Fibroblast of lung (primary cell): ENCODE results near the gene CDYL. TPM values are rescaled to one million over a fixed set of nuclear protein-coding genes. Genes with fewer than 3 reads are reported as not detected.

Source experiments
- DNase-seq, 2 donors: peaks; one replicate each; pipeline versions ENCODE4 v3.0.0 to v3.0.0-alpha.2; 2010; ENCODE audit warnings: low read depth in 2 of 2
- H2AFZ ChIP-seq: 2 replicates; pipeline ENCODE4 v1.5.1; 2012; ENCODE audit warnings: low read length, control low read depth, inconsistent platforms
- H3K27ac ChIP-seq: 2 replicates; pipeline ENCODE4 v1.5.1; 2011; ENCODE audit warnings: low read length, control low read depth; ENCODE audit not compliant: insufficient read depth
- H3K27me3 ChIP-seq: 2 replicates; pipeline ENCODE4 v1.5.1; 2011; ENCODE audit warnings: mild to moderate bottlenecking, low read length; ENCODE audit not compliant: control insufficient read depth, insufficient read depth
- H3K36me3 ChIP-seq: 2 replicates; pipeline ENCODE4 v1.5.1; 2011; ENCODE audit warnings: low read length; ENCODE audit not compliant: control insufficient read depth, insufficient read depth
- H3K4me1 ChIP-seq: 2 replicates; pipeline ENCODE4 v1.5.1; 2011; ENCODE audit warnings: low read length; ENCODE audit not compliant: control insufficient read depth, insufficient read depth; ENCODE audit errors: extremely low read depth
- H3K4me2 ChIP-seq: 2 replicates; pipeline ENCODE4 v1.5.1; 2011; ENCODE audit warnings: low read length, control low read depth; ENCODE audit not compliant: insufficient read depth; ENCODE audit errors: extremely low read depth
- H3K4me3 ChIP-seq, 4 experiments: fragments of 200-600 bp in 1 of 4; sonication (generic) in 1 of 4; replicated peaks in 1 of 4; 2 replicates each; pipeline ENCODE4 v1.5.1; 2011 to 2016; ENCODE audit warnings: low read length in 4 of 4, low read depth in 3 of 4, mild to moderate bottlenecking in 3 of 4, control low read depth in 2 of 4, inconsistent platforms in 1 of 4, mixed read lengths in 1 of 4; ENCODE audit not compliant: insufficient read depth in 1 of 4; ENCODE audit errors: control extremely low read depth in 1 of 4
- H3K79me2 ChIP-seq: 2 replicates; pipeline ENCODE4 v1.5.1; 2012; ENCODE audit warnings: mild to moderate bottlenecking, low read length, inconsistent platforms; ENCODE audit not compliant: control insufficient read depth, insufficient read depth
- H3K9ac ChIP-seq: 2 replicates; pipeline ENCODE4 v1.5.1; 2011; ENCODE audit warnings: mild to moderate bottlenecking, low read length, control low read depth; ENCODE audit not compliant: insufficient read depth
- H3K9me3 ChIP-seq: 2 replicates; pipeline ENCODE4 v1.5.1; 2012; ENCODE audit warnings: low read depth, low read length; ENCODE audit not compliant: control insufficient read depth, insufficient read depth
- H4K20me1 ChIP-seq: 2 replicates; pipeline ENCODE4 v1.5.1; 2011; ENCODE audit warnings: low read length; ENCODE audit not compliant: control insufficient read depth, insufficient read depth; ENCODE audit errors: extremely low read depth
- EZH2 ChIP-seq: IDR thresholded peaks from 2 replicates; pipeline ENCODE4 v1.5.1; 2012; ENCODE audit warnings: low read length, control low read depth, mild to moderate bottlenecking; ENCODE audit errors: missing control alignments
- polyA plus RNA-seq, 2 donors: library from polyadenylated mRNA; depleted of rRNA in 1 of 2; stranded (reverse) in 1 of 2; unstranded in 1 of 2; fragments of >200 nt; gene quantifications; 2 replicates each; pipeline ENCODE4 v1.2.1, GENCODE V29; 2011 to 2012; ENCODE audit warnings: missing spikeins in 1 of 2
- total RNA-seq: library from RNA; depleted of rRNA; stranded (reverse); fragments of >200 nt; gene quantifications from 2 replicates; pipeline ENCODE4 v1.2.1, GENCODE V29; 2014
- TF ChIP-seq, protein P1 (sequence below), 2 donors: IDR thresholded peaks in 1 of 2; conservative IDR thresholded peaks in 1 of 2; 1 replicate in 1 of 2; 2 replicates in 1 of 2; pipeline ENCODE4 v1.5.1; 2011 to 2012; ENCODE audit warnings: low read length in 2 of 2, control low read depth in 1 of 2, inconsistent platforms in 1 of 2, low read depth in 1 of 2, mild to moderate bottlenecking in 1 of 2

CDYL gene
- total and polyA plus RNA-seq, 2 donors (not counting 1 experiment from before 2014, with no cell fraction given) = 20.6 to 24.9 TPM

DNA sequence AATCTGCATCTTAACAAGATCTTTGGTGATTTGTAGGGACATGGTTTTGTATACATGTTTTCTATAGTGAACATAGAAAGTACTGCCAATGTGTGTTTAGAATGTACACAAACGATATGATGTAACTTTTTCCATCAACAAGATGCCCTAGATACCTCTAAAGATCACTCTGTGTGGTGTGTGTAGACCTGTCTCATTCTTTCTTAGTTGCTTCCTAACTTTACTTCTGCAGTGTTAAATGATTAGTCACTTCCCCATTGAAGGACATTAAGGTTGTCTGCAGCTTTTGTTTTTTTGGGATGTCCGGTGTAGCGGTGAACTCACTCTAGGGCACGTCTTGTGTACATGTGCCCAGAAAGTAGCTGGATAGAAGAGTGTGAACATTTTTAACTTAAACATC is 35.9 kb downstream of the CDYL start:
- Histone ChIP-seq H3K4me3 (no peak overlapping the region), H2AFZ (no peak overlapping the region), H3K79me2 (peaks cover 56% of the 10 kb centered on the region), H3K27me3 (no peaks in the 10 kb centered on the region), H3K27ac (no peak overlapping the region), H3K36me3 (no peaks in the 10 kb centered on the region), H4K20me1 (no peaks in the 10 kb centered on the region), H3K4me2 (no peak overlapping the region), H3K9ac (no peak overlapping the region), H3K9me3 (no peaks in the 10 kb centered on the region), H3K4me1 (peaks cover 3% of the 10 kb centered on the region)
- peak in 1 of 2 donors; percentile 51 for DNase-seq
- TF ChIP-seq, protein P1, sequence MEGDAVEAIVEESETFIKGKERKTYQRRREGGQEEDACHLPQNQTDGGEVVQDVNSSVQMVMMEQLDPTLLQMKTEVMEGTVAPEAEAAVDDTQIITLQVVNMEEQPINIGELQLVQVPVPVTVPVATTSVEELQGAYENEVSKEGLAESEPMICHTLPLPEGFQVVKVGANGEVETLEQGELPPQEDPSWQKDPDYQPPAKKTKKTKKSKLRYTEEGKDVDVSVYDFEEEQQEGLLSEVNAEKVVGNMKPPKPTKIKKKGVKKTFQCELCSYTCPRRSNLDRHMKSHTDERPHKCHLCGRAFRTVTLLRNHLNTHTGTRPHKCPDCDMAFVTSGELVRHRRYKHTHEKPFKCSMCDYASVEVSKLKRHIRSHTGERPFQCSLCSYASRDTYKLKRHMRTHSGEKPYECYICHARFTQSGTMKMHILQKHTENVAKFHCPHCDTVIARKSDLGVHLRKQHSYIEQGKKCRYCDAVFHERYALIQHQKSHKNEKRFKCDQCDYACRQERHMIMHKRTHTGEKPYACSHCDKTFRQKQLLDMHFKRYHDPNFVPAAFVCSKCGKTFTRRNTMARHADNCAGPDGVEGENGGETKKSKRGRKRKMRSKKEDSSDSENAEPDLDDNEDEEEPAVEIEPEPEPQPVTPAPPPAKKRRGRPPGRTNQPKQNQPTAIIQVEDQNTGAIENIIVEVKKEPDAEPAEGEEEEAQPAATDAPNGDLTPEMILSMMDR (conservative IDR thresholded peaks at IDR 0.05 in 1 of 2, IDR thresholded peaks at IDR 0.05 in 1 of 2; ENCODE audit: low read depth in 1 of 2, low read length in 2 of 2) = no peak
- TF ChIP-seq EZH2 = no peak

DNA sequence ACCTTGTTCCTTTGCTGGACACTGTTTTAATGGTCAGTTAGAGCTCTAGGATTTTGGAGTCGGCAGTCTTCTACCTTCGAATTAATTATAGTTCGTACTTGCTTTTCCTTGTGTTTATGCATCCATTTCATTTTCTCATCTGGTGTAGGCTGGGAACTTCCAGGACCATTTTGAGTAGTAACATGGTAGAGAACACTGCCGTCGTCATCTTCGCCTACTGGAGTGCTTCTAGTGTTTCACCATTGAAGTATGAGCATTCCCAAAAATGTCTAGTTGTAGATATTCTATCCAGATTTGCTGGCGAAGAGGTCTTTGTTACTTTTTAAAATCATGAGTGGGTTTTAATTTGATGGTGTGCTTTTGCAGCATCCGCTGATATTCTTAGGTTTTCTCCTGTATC is 36.9 kb downstream of the CDYL start:
- peaks cover 52% of the 10 kb centered on the region for H3K79me2 ChIP-seq

DNA sequence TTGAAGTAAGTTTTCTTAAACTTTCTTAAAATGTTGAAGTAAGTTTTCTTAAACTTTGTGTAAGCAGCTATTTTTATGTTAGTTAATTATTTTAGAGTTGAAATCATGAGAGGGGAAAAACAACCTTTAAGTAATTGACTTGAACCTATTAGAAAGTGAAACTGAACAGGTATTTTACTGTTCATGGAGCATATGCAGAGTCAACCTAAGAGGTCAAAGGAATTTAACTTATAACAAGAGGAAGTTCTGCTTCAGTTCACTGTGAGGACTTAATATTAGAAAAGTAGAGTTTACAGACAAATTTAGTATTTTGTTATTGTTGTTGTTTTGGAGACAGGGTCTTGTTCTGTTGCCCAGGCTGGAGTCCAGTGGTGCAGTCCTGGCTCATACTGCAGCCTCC is 38.0 kb downstream of the CDYL start:
- Histone ChIP-seq H3K27me3 (no peaks in the 10 kb centered on the region), H3K4me2 (no peak overlapping the region), H3K27ac (no peak overlapping the region), H3K9me3 (no peaks in the 10 kb centered on the region), H3K9ac (no peak overlapping the region), H3K79me2 (peaks cover 51% of the 10 kb centered on the region), H2AFZ (no peak overlapping the region), H3K36me3 (no peaks in the 10 kb centered on the region), H3K4me1 (peaks cover 3% of the 10 kb centered on the region), H4K20me1 (no peaks in the 10 kb centered on the region), H3K4me3 (no peak overlapping the region)
- TF ChIP-seq EZH2 = no peak
- TF ChIP-seq, protein P1 (conservative IDR thresholded peaks at IDR 0.05 in 1 of 2, IDR thresholded peaks at IDR 0.05 in 1 of 2; ENCODE audit: low read depth in 1 of 2, low read length in 2 of 2) = no peak
- no peak for DNase-seq

More for the DNA sequence above, 36.9 kb downstream of the CDYL start:
- Histone ChIP-seq H3K9me3 (no peaks in the 10 kb centered on the region), H3K27me3 (no peaks in the 10 kb centered on the region), H3K9ac (no peak overlapping the region), H3K4me3 (no peak overlapping the region), H3K27ac (no peak overlapping the region), H4K20me1 (no peaks in the 10 kb centered on the region), H3K36me3 (no peaks in the 10 kb centered on the region), H2AFZ (no peak overlapping the region), H3K4me1 (peaks cover 3% of the 10 kb centered on the region), H3K4me2 (no peak overlapping the region)
- no peak for DNase-seq
- TF ChIP-seq, protein P1 (conservative IDR thresholded peaks at IDR 0.05 in 1 of 2, IDR thresholded peaks at IDR 0.05 in 1 of 2; ENCODE audit: low read depth in 1 of 2, low read length in 2 of 2) = no peak
- no peak for TF ChIP-seq EZH2
